Transverse colon (tissue), 4 donors: ENCODE data around the gene RBM5.

ENCODE experiments used
- POLR2A ChIP-seq: fragments of 450-650 bp; IDR thresholded peaks from one replicate; pipeline ENCODE4 v1.6.1; 2016; ENCODE audit warnings: antibody characterized with exemption, mild to moderate bottlenecking, moderate library complexity
- POLR2AphosphoS5 ChIP-seq, 3 donors: sonication (generic); formaldehyde crosslinking; IDR thresholded peaks; one replicate each; pipeline ENCODE4 v1.6.1; 2016; ENCODE audit warnings: antibody characterized with exemption in 3 of 3
- TF ChIP-seq, protein P1 (sequence below), 5 experiments: fragments of 200-600 bp in 3 of 5; fragments of 450-650 bp in 2 of 5; sonication (generic) in 3 of 5; IDR thresholded peaks; 1 replicate in 2 of 5; 2 replicates in 3 of 5; pipeline ENCODE4 v1.5.1; 2016 to 2017; ENCODE audit warnings: antibody characterized with exemption in 5 of 5, inconsistent platforms in 3 of 5, mild to moderate bottlenecking in 2 of 5, moderate library complexity in 1 of 5

DNA sequence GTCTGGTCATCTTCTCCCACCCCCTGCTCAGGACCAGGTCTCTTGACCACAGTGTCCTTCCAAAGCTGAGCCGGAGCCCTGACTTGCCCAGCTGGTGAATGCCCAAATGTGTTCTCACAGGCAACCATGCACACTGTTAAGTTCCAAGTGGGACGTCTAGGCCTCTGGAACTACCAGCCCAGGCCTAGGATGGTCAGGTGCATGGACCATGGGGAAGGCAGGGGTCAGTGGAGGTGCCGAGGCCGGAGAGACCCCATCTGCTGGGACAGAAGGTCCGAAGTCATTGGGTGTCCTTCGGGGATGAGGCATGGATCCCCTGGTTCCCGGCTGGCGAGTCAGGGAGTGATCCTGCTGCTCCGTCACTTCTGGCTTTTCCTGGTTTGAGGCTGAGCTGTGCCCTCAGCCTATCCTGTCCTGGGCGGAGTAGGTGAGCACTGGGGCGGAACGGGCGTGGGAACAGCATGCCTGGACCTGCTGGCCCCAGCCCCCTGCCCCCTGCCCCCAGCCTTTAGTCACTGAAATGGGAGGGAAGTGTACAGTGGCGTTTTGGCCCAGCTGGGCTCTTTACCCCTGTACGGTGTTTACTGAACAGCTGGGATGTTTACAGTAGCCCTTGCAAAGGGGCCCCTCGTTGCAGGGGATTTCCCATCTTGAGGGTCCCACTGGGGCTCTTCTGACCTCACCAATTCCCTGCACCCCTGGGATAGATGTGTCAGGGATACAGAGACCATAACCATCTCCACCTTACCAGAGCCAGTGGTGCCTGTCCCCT is 78.5 kb downstream of the RBM5 start:
- TF ChIP-seq POLR2A (no peak), POLR2AphosphoS5 (IDR thresholded peaks at IDR 0.05) (no peak)
- TF ChIP-seq, protein P1, sequence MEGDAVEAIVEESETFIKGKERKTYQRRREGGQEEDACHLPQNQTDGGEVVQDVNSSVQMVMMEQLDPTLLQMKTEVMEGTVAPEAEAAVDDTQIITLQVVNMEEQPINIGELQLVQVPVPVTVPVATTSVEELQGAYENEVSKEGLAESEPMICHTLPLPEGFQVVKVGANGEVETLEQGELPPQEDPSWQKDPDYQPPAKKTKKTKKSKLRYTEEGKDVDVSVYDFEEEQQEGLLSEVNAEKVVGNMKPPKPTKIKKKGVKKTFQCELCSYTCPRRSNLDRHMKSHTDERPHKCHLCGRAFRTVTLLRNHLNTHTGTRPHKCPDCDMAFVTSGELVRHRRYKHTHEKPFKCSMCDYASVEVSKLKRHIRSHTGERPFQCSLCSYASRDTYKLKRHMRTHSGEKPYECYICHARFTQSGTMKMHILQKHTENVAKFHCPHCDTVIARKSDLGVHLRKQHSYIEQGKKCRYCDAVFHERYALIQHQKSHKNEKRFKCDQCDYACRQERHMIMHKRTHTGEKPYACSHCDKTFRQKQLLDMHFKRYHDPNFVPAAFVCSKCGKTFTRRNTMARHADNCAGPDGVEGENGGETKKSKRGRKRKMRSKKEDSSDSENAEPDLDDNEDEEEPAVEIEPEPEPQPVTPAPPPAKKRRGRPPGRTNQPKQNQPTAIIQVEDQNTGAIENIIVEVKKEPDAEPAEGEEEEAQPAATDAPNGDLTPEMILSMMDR (IDR thresholded peaks at IDR 0.05), result no peak
